ENCODE results near the gene KDELR3. TPM values are rescaled to one million over a fixed set of nuclear protein-coding genes. Genes with fewer than 3 reads are reported as not detected.

KDELR3 gene
- total RNA-seq, 1 donor from 2014 or later = 39.3 TPM

- Mint-ChIP-seq H3K27ac (ENCODE audit: unreplicated experiment) (no peak overlapping the region), H3K4me1 (ENCODE audit: unreplicated experiment) (no peaks in the 10 kb centered on the region), H3K9me3 (ENCODE audit: unreplicated experiment) (no peaks in the 10 kb centered on the region), H3K4me3 (ENCODE audit: unreplicated experiment) (no peak overlapping the region), H3K36me3 (ENCODE audit: unreplicated experiment) (no peaks in the 10 kb centered on the region), H3K27me3 (ENCODE audit: unreplicated experiment) (peaks cover 5% of the 10 kb centered on the region)
- no peak for TF ChIP-seq CTCF (IDR thresholded peaks at IDR 0.05)
- no peak for DNase-seq (ENCODE audit: extremely low spot score, unreplicated experiment)
These were observed 35.6 kb upstream of the KDELR3 start for GRCh38 chr22:38432264-38432663.

- TF ChIP-seq CTCF (IDR thresholded peaks at IDR 0.05) = no peak
- Mint-ChIP-seq H3K36me3 (ENCODE audit: unreplicated experiment) (no peaks in the 10 kb centered on the region), H3K4me1 (ENCODE audit: unreplicated experiment) (no peaks in the 10 kb centered on the region), H3K9me3 (ENCODE audit: unreplicated experiment) (no peaks in the 10 kb centered on the region), H3K4me3 (ENCODE audit: unreplicated experiment) (no peak overlapping the region), H3K27ac (ENCODE audit: unreplicated experiment) (no peak overlapping the region), H3K27me3 (ENCODE audit: unreplicated experiment) (peaks cover 7% of the 10 kb centered on the region)
- no peak for DNase-seq (ENCODE audit: extremely low spot score, unreplicated experiment)
These were observed 34.0 kb upstream of the KDELR3 start for GRCh38 chr22:38433871-38434270.

- no peaks in the 10 kb centered on the region for H3K4me1 Mint-ChIP-seq (ENCODE audit: unreplicated experiment)
- peaks cover 8% of the 10 kb centered on the region for H3K27me3 Mint-ChIP-seq (ENCODE audit: unreplicated experiment)
- no peak for TF ChIP-seq CTCF (IDR thresholded peaks at IDR 0.05)
- no peak overlapping the region for H3K27ac Mint-ChIP-seq (ENCODE audit: unreplicated experiment)
- H3K9me3 Mint-ChIP-seq (ENCODE audit: unreplicated experiment) = no peaks in the 10 kb centered on the region
- DNase-seq (ENCODE audit: extremely low spot score, unreplicated experiment) = no peak
- no peak overlapping the region for H3K4me3 Mint-ChIP-seq (ENCODE audit: unreplicated experiment)
- H3K36me3 Mint-ChIP-seq (ENCODE audit: unreplicated experiment) = no peaks in the 10 kb centered on the region
These were observed 32.9 kb upstream of the KDELR3 start for GRCh38 chr22:38435010-38435409.

GRCh38 chr22:38435965-38436364 is 31.9 kb upstream of the KDELR3 start:
- no peak for TF ChIP-seq CTCF (IDR thresholded peaks at IDR 0.05)
- Mint-ChIP-seq H3K4me3 (ENCODE audit: unreplicated experiment) (no peak overlapping the region), H3K4me1 (ENCODE audit: unreplicated experiment) (no peaks in the 10 kb centered on the region), H3K27me3 (ENCODE audit: unreplicated experiment) (peaks cover 16% of the 10 kb centered on the region), H3K36me3 (ENCODE audit: unreplicated experiment) (no peaks in the 10 kb centered on the region), H3K9me3 (ENCODE audit: unreplicated experiment) (no peaks in the 10 kb centered on the region), H3K27ac (ENCODE audit: unreplicated experiment) (no peak overlapping the region)
- no peak for DNase-seq (ENCODE audit: extremely low spot score, unreplicated experiment)

GRCh38 chr22:38436629-38437395 is 31.1 kb upstream of the KDELR3 start:
- H3K4me1 Mint-ChIP-seq (ENCODE audit: unreplicated experiment) = no peaks in the 10 kb centered on the region
- H3K4me3 Mint-ChIP-seq (ENCODE audit: unreplicated experiment) = no peak overlapping the region
- no peaks in the 10 kb centered on the region for H3K9me3 Mint-ChIP-seq (ENCODE audit: unreplicated experiment)
- no peaks in the 10 kb centered on the region for H3K36me3 Mint-ChIP-seq (ENCODE audit: unreplicated experiment)
- no peak overlapping the region for H3K27ac Mint-ChIP-seq (ENCODE audit: unreplicated experiment)
- DNase-seq (ENCODE audit: extremely low spot score, unreplicated experiment) = no peak
- H3K27me3 Mint-ChIP-seq (ENCODE audit: unreplicated experiment) = peaks cover 16% of the 10 kb centered on the region
- no peak for TF ChIP-seq CTCF (IDR thresholded peaks at IDR 0.05)

Data from osteocyte (in vitro differentiated cells).